Calu3 (cell line): ENCODE measurements around the gene COL4A2. TPM values are rescaled to one million over a fixed set of nuclear protein-coding genes. Genes with fewer than 3 reads are reported as not detected.
"Not testable (repeated sequence)": the region's sequence is repeated elsewhere in the genome, so short reads cannot be mapped to it uniquely, and the experiment has no call there.

Source experiments
- BruUV-seq: library from RNA; stranded (reverse); fragments of 400-500 nt; replicated peaks from 2 replicates; lab custom pipeline; 2021; lab: Mats Ljungman, UMichigan
- CTCF ChIA-PET: fragments of 300-600 bp; sonication (Branson Sonifier 250); formaldehyde crosslinking; loops from one replicate; lab custom pipeline; 2022; ENCODE audit warnings: antibody characterized with exemption; lab: Charles Lee
- DNase-seq: peaks from one replicate; pipeline ENCODE4 v3.0.0; 2022
- H3K27ac Mint-ChIP-seq: one replicate; pipeline ENCODE4 v1.8.0; 2022; ENCODE audit warnings: mixed read lengths; ENCODE audit not compliant: unreplicated experiment
- H3K27me3 Mint-ChIP-seq: one replicate; pipeline ENCODE4 v1.8.0; 2022; ENCODE audit warnings: mixed read lengths; ENCODE audit not compliant: unreplicated experiment
- H3K36me3 Mint-ChIP-seq: one replicate; pipeline ENCODE4 v1.8.0; 2022; ENCODE audit warnings: mild to moderate bottlenecking, moderate library complexity, mixed read lengths; ENCODE audit not compliant: insufficient read depth, unreplicated experiment
- H3K4me1 Mint-ChIP-seq: one replicate; pipeline ENCODE4 v1.8.0; 2022; ENCODE audit warnings: mild to moderate bottlenecking, low read depth, mixed read lengths; ENCODE audit not compliant: unreplicated experiment
- H3K4me3 Mint-ChIP-seq: one replicate; pipeline ENCODE4 v1.8.0; 2022; ENCODE audit warnings: mild to moderate bottlenecking, low read depth, moderate library complexity, mixed read lengths; ENCODE audit not compliant: unreplicated experiment
- H3K9me3 Mint-ChIP-seq: one replicate; pipeline ENCODE4 v1.8.0; 2022; ENCODE audit warnings: low read depth, mixed read lengths; ENCODE audit not compliant: unreplicated experiment
- CTCF ChIP-seq: fragments of 200-600 bp; IDR thresholded peaks from one replicate; pipeline ENCODE4 v1.8.0; 2022; ENCODE audit warnings: antibody characterized with exemption; ENCODE audit not compliant: unreplicated experiment
- intact Hi-C: fragments of 100-400 bp; cut with micrococcal nuclease; formaldehyde crosslinking; loops from one replicate; pipeline ENCODE4 v1.10.0; 2022; ENCODE audit not compliant: unreplicated experiment
- total RNA-seq: library from RNA; stranded (reverse); gene quantifications from 2 replicates; pipeline ENCODE4 v1.2.3, GENCODE V29; 2022

The COL4A2 gene
- total RNA-seq, 1 experiment from 2014 or later = 0.42 TPM

GRCh38 chr13:110391273-110391672 is 84.2 kb downstream of the COL4A2 start:
- Mint-ChIP-seq H3K27ac (no peak overlapping the region), H3K4me1 (no peaks in the 10 kb centered on the region), H3K9me3 (peaks cover 3% of the 10 kb centered on the region), H3K36me3 (no peaks in the 10 kb centered on the region), H3K4me3 (no peak overlapping the region), H3K27me3 (no peaks in the 10 kb centered on the region)
- intact Hi-C loops = no loop called here
- no peak for TF ChIP-seq CTCF
- CTCF ChIA-PET = no interaction called here
- DNase-seq = no peak
- BruUV-seq = no TSS peak

- H3K4me3 Mint-ChIP-seq = no peak overlapping the region
- no peak overlapping the region for H3K27ac Mint-ChIP-seq
- peaks cover 5% of the 10 kb centered on the region for H3K36me3 Mint-ChIP-seq
- H3K27me3 Mint-ChIP-seq = no peaks in the 10 kb centered on the region
- CTCF ChIA-PET = no interaction called here
- H3K4me1 Mint-ChIP-seq = no peaks in the 10 kb centered on the region
- no peak for TF ChIP-seq CTCF
- peaks cover 3% of the 10 kb centered on the region for H3K9me3 Mint-ChIP-seq
- no TSS peak for BruUV-seq
- no peak for DNase-seq
- intact Hi-C loops = no loop called here
Observed at GRCh38 chr13:110392510-110393240, 85.6 kb downstream of the COL4A2 start.

DNA sequence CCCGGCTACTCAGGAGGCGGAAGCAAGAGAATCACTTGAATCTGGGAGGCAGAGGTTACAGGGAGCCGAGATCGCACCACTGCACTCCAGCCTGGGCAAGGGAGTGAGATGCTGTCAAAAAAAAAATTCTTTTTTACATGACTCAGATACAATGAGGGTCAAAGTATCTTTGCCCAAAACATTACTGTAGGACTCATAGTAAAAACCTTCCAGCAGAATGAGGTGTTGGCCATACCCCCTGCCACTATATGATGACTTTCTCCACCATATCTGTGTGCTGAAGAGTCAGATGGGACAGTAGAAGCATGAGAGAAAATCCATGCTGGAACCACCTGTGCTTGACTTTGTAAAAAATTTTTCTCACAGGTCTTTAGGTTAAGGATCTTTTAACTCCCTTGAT is 86.7 kb downstream of the COL4A2 start:
- no peak for DNase-seq
- CTCF ChIA-PET = no interaction called here
- peaks cover 3% of the 10 kb centered on the region for H3K9me3 Mint-ChIP-seq
- TF ChIP-seq CTCF = no peak
- BruUV-seq = no TSS peak
- no peaks in the 10 kb centered on the region for H3K4me1 Mint-ChIP-seq
- H3K27ac Mint-ChIP-seq = no peak overlapping the region
- H3K27me3 Mint-ChIP-seq = no peaks in the 10 kb centered on the region
- H3K36me3 Mint-ChIP-seq = peaks cover 5% of the 10 kb centered on the region
- intact Hi-C loops = no loop called here
- no peak overlapping the region for H3K4me3 Mint-ChIP-seq

DNA sequence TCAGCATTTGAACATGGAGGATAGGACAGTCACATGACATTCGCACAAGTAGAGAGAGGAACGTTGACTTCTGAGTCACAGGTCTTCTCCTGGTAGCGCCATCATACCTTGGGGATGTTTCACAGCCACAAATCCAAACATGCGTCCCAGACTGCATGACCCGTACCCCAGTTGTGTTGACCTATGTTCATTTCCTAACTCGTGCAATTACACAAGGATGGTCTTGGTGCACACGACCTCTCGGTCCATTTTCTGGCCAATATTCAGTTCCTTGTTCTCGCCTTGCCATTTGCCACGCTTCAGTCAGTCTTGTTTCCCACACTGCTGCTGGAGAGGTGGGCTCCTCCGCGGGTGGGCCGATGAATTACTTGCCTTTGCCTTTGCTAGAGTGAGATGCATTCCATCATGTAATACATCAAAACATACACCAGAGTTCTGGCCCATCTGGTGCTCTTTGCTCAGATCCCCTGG is 87.3 kb downstream of the COL4A2 start:
- BruUV-seq = no TSS peak
- intact Hi-C loops = no loop called here
- no peak overlapping the region for H3K27ac Mint-ChIP-seq
- peaks cover 5% of the 10 kb centered on the region for H3K36me3 Mint-ChIP-seq
- TF ChIP-seq CTCF = no peak
- no peak overlapping the region for H3K4me3 Mint-ChIP-seq
- H3K27me3 Mint-ChIP-seq = no peaks in the 10 kb centered on the region
- no peak for DNase-seq
- peaks cover 3% of the 10 kb centered on the region for H3K9me3 Mint-ChIP-seq
- CTCF ChIA-PET = no interaction called here
- H3K4me1 Mint-ChIP-seq = no peaks in the 10 kb centered on the region

- intact Hi-C loops, CTCF ChIA-PET, H3K4me1 Mint-ChIP-seq, BruUV-seq, H3K4me3 Mint-ChIP-seq, H3K36me3 Mint-ChIP-seq, DNase-seq, H3K27me3 Mint-ChIP-seq, H3K9me3 Mint-ChIP-seq, H3K27ac Mint-ChIP-seq: not testable (repeated sequence)
Observed at GRCh38 chr13:110395616-110396015, 88.5 kb downstream of the COL4A2 start.
